CD4-positive, CD25-positive, alpha-beta regulatory T cell (primary cell): ENCODE data around the gene PCDHB8. TPM values are rescaled to one million over a fixed set of nuclear protein-coding genes. Genes with fewer than 3 reads are reported as not detected.
A peak's percentile ranks its signal among the peaks of the same experiment; 100 is the strongest.
"Not testable (repeated sequence)": the region's sequence is repeated elsewhere in the genome, so short reads cannot be mapped to it uniquely, and the experiment has no call there.

Experiments
- ATAC-seq, 2 donors: fragments of 150-1000 bp; cut with Tn5 transposase; one replicate each; pipeline ENCODE4 v1.10.0; 2021; ENCODE audit warnings: low read depth in 2 of 2, moderate number of reproducible peaks in 2 of 2, moderate library complexity in 1 of 2
- DNase-seq, 3 donors: peaks; one replicate each; pipeline versions ENCODE4 v3.0.0 to v3.0.0-alpha.2; 2012 to 2022; ENCODE audit warnings: mixed read lengths in 1 of 3
- H3K27ac ChIP-seq: one replicate; pipeline ENCODE4 v1.7.0; 2013; ENCODE audit warnings: mild to moderate bottlenecking, low read length; ENCODE audit not compliant: insufficient read depth, poor library complexity, severe bottlenecking
- H3K27me3 ChIP-seq: one replicate; pipeline ENCODE4 v1.7.0; 2013; ENCODE audit warnings: low read length; ENCODE audit not compliant: control insufficient read depth, insufficient read depth
- H3K36me3 ChIP-seq: one replicate; pipeline ENCODE4 v1.7.0; 2013; ENCODE audit warnings: mild to moderate bottlenecking, low read length, moderate library complexity; ENCODE audit not compliant: control insufficient read depth, insufficient read depth
- H3K4me1 ChIP-seq: 2 replicates; pipeline ENCODE4 v1.7.0; 2013; ENCODE audit warnings: mild to moderate bottlenecking, low read length; ENCODE audit not compliant: insufficient read depth, control insufficient read depth, poor library complexity, severe bottlenecking
- H3K4me3 ChIP-seq: one replicate; pipeline ENCODE4 v1.7.0; 2013; ENCODE audit warnings: low read depth, mild to moderate bottlenecking, low read length, moderate library complexity
- H3K9me3 ChIP-seq, 2 experiments: 1 replicate in 1 of 2; 2 replicates in 1 of 2; pipeline ENCODE4 v1.7.0; 2013; ENCODE audit warnings: low read length in 2 of 2, mild to moderate bottlenecking in 1 of 2, moderate library complexity in 1 of 2; ENCODE audit not compliant: control insufficient read depth in 2 of 2
- H3K27ac Mint-ChIP-seq, 3 donors: one replicate each; pipeline ENCODE4 v1.8.0; 2020 to 2022; ENCODE audit warnings: mild to moderate bottlenecking in 3 of 3, mixed read lengths in 3 of 3, moderate library complexity in 2 of 3
- H3K27me3 Mint-ChIP-seq: one replicate; pipeline ENCODE4 v1.8.0; 2022; ENCODE audit warnings: mild to moderate bottlenecking, mixed read lengths
- H3K36me3 Mint-ChIP-seq: one replicate; pipeline ENCODE4 v1.8.0; 2020; ENCODE audit warnings: mixed read lengths
- H3K4me1 Mint-ChIP-seq, 4 donors: one replicate each; pipeline ENCODE4 v1.8.0; 2020 to 2022; ENCODE audit warnings: mixed read lengths in 4 of 4, mild to moderate bottlenecking in 1 of 4
- H3K4me3 Mint-ChIP-seq, 4 donors: one replicate each; pipeline ENCODE4 v1.8.0; 2020 to 2022; ENCODE audit warnings: mild to moderate bottlenecking in 4 of 4, mixed read lengths in 4 of 4, moderate library complexity in 3 of 4
- H3K9me3 Mint-ChIP-seq, 7 donors: one replicate each; pipeline ENCODE4 v1.8.0; 2020 to 2022; ENCODE audit warnings: mixed read lengths in 7 of 7, mild to moderate bottlenecking in 3 of 7, moderate library complexity in 2 of 7
- polyA plus RNA-seq, 4 donors: library from polyadenylated mRNA; unstranded; fragments of 300-500 nt; fragmentation: Illumina TruSeq; gene quantifications; one replicate each; pipeline ENCODE4 v1.2.3, GENCODE V29; 2021
- total RNA-seq: library from RNA; stranded (reverse); gene quantifications from one replicate; pipeline ENCODE4 v1.2.3, GENCODE V29; 2022

The PCDHB8 gene
- total RNA-seq (not detected), polyA plus RNA-seq (not detected)

DNA sequence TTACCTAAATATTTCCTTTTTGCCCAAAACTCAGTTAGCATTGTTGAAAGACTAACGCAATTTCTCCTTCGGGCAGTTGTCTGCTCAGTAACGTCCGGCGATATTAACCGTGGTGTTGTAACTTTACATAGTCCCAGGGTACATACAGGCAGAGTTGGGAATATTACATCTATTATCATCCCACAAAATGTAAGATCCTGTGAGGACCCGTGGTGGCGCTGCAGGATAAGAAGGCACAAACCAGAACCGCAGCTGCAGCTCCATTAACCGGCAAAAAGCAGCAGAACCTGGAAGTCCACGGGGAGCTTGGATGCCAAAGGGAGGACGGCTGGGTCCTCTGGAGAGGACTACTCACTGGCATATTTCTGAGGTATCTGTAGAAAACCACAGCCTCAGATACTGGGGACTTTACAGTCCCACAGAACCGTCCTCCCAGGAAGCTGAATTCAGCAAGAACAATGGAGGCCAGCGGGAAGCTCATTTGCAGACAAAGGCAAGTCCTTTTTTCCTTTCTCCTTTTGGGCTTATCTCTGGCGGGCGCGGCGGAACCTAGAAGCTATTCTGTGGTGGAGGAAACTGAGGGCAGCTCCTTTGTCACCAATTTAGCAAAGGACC lies at the start of gene PCDHB8:
PCDHB8 (plus strand) TSS at position 214 of the 615 bp plus-strand sequence; CDS start at position 459, 245 bp downstream.
- not testable (repeated sequence) for H3K27me3 ChIP-seq, H3K36me3 Mint-ChIP-seq

DNA sequence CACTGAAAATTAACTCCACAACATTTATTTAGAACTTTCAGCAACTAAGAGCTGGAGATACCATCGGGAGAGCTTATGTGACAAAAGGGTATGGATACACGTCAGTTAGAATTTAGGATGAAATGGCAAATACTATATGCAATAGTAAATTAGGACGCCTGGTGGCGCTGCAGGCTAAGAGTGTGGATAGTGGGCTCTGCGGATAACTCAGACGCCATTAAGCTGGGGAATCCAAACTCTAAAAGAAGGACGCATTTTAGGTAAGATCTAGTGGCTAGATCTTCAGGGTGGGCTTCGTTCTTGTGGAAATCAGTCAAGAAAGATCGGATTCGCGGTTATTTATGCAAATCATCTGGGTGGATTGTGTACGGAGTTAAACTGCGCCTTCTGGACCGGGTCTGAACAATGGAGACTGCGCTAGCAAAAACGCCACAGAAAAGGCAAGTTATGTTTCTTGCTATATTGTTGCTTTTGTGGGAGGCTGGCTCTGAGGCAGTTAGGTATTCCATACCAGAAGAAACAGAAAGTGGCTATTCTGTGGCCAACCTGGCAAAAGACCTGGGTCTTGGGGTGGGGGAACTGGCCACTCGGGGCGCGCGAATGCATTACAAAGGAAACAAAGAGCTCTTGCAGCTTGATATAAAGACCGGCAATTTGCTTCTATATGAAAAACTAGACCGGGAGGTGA lies 42.4 kb upstream of the PCDHB8 start, which contains the start of gene PCDHB5:
PCDHB5 (plus strand) TSS at position 177 of the 688 bp plus-strand sequence; CDS start at position 406, 229 bp downstream.
- Mint-ChIP-seq H3K27ac (peak within 1 kb of the TSS in 1 of 3 donors; percentile 26), H3K4me3 (peak within 1 kb of the TSS in 2 of 4 donors; percentile 33 to 78), H3K27me3 (no peaks in the 10 kb centered on the region), H3K36me3 (peaks cover 4% of the 10 kb centered on the region), H3K9me3 (peaks cover 0 to 47% (median 19%) of the 10 kb centered on the region in 7 donors), H3K4me1 (peaks cover 3 to 7% (median 5%) of the 10 kb centered on the region in 4 donors)
- Histone ChIP-seq H3K4me3 (peak within 1 kb of the TSS; percentile 26), H3K36me3 (no peaks in the 10 kb centered on the region), H3K4me1 (no peaks in the 10 kb centered on the region), H3K27me3 (peaks cover 2% of the 10 kb centered on the region), H3K27ac (no peak within 1 kb of the TSS), H3K9me3 (peaks cover 15 to 17% of the 10 kb centered on the region in 2 experiments)
- DNase-seq (peak in 1 of 3 donors; percentile 1), ATAC-seq (no peak)

More for the DNA sequence above, at the start of gene PCDHB8:
- H3K4me3 ChIP-seq, H3K4me1 Mint-ChIP-seq, H3K4me3 Mint-ChIP-seq, ATAC-seq, H3K27ac Mint-ChIP-seq, H3K27ac ChIP-seq, H3K4me1 ChIP-seq, H3K9me3 ChIP-seq, DNase-seq, H3K36me3 ChIP-seq: not testable (repeated sequence)
- peaks cover 0 to 10% (median 7%) of the 10 kb centered on the region in 7 donors for H3K9me3 Mint-ChIP-seq
- H3K27me3 Mint-ChIP-seq = peaks cover 14% of the 10 kb centered on the region

DNA sequence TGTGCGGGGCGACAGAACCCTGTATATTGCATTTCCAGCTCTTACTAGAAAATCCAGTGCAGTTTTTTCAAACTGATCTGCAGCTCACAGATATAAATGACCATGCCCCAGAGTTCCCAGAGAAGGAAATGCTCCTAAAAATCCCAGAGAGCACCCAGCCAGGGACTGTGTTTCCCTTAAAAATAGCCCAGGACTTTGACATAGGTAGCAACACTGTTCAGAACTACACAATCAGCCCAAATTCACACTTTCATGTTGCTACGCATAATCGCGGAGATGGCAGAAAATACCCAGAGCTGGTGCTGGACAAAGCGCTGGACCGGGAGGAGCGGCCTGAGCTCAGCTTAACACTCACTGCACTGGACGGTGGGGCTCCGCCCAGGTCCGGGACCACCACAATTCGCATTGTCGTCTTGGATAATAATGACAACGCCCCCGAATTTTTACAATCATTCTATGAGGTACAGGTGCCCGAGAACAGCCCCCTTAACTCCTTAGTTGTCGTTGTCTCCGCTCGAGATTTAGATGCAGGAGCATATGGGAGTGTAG lies 41.8 kb upstream of the PCDHB8 start:
- no peaks in the 10 kb centered on the region for H3K27me3 Mint-ChIP-seq
- Histone ChIP-seq H3K9me3 (peaks cover 15 to 17% of the 10 kb centered on the region in 2 experiments), H3K4me1 (no peaks in the 10 kb centered on the region), H3K36me3 (no peaks in the 10 kb centered on the region), H3K27ac (no peak overlapping the region), H3K4me3 (peak overlapping the region; percentile 26), H3K27me3 (peaks cover 2% of the 10 kb centered on the region)
- DNase-seq = no peak
- ATAC-seq = no peak
- peaks cover 0 to 43% (median 19%) of the 10 kb centered on the region in 7 donors for H3K9me3 Mint-ChIP-seq
- peak overlapping the region in 1 of 4 donors; percentile 78 for H3K4me3 Mint-ChIP-seq
- peaks cover 3 to 7% (median 5%) of the 10 kb centered on the region in 4 donors for H3K4me1 Mint-ChIP-seq
- no peak overlapping the region for H3K27ac Mint-ChIP-seq
- peaks cover 4% of the 10 kb centered on the region for H3K36me3 Mint-ChIP-seq

DNA sequence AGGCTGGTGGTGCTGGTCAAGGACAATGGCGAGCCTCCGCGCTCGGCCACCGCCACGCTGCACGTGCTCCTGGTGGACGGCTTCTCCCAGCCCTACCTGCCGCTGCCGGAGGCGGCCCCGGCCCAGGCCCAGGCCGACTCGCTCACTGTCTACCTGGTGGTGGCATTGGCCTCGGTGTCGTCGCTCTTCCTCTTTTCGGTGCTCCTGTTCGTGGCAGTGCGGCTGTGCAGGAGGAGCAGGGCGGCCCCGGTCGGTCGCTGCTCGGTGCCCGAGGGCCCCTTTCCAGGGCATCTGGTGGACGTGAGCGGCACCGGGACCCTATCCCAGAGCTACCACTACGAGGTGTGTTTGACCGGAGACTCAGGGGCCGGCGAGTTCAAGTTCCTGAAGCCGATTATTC lies 40.2 kb upstream of the PCDHB8 start:
- H3K4me1 Mint-ChIP-seq, H3K27me3 ChIP-seq, ATAC-seq, H3K27me3 Mint-ChIP-seq, H3K4me3 Mint-ChIP-seq, H3K4me3 ChIP-seq, H3K36me3 Mint-ChIP-seq, H3K27ac Mint-ChIP-seq, DNase-seq, H3K4me1 ChIP-seq, H3K27ac ChIP-seq, H3K36me3 ChIP-seq: not testable (repeated sequence)
- peaks cover 0 to 43% (median 18%) of the 10 kb centered on the region in 7 donors for H3K9me3 Mint-ChIP-seq
- peaks cover 15 to 17% of the 10 kb centered on the region in 2 experiments for H3K9me3 ChIP-seq

DNA sequence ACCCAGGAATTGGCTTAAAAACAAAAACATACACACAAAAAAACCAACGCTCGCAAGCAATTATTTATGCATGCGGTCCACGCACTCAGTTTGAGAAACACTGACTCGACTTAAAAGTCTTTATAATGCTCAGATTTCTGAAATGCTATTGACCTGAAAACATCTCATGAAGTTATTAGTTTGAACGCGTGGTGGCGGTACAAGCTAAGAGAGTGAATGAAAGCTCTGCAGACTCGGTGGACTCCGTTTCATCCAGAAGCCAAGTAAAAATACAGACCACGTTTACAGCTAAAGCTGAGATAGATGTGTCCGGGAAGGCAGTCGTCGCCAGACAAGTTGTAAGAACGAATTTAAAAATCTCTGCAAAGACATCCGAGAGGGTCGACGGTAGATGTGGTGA lies 27.8 kb upstream of the PCDHB8 start, which contains the start of gene PCDHB6:
PCDHB6 (plus strand) TSS at position 246 of the 400 bp plus-strand sequence. CDS start 201 bp downstream, outside the sequence.
- ATAC-seq (no peak), DNase-seq (peak in 1 of 3 donors; percentile 1)
- H3K27ac Mint-ChIP-seq = no peak within 1 kb of the TSS
- no peak within 1 kb of the TSS for H3K27ac ChIP-seq
- no peaks in the 10 kb centered on the region for H3K4me1 ChIP-seq
- peak within 1 kb of the TSS in 1 of 4 donors; percentile 71 for H3K4me3 Mint-ChIP-seq
- H3K36me3 Mint-ChIP-seq = no peaks in the 10 kb centered on the region
- peaks cover 5 to 6% of the 10 kb centered on the region in 2 experiments for H3K9me3 ChIP-seq
- H3K4me1 Mint-ChIP-seq = peaks cover 0 to 5% (median 1%) of the 10 kb centered on the region in 4 donors
- H3K9me3 Mint-ChIP-seq = peaks cover 0 to 17% (median 8%) of the 10 kb centered on the region in 7 donors
- peaks cover 9% of the 10 kb centered on the region for H3K27me3 Mint-ChIP-seq
- H3K4me3 ChIP-seq = no peak within 1 kb of the TSS
- peaks cover 2% of the 10 kb centered on the region for H3K27me3 ChIP-seq
- no peaks in the 10 kb centered on the region for H3K36me3 ChIP-seq

DNA sequence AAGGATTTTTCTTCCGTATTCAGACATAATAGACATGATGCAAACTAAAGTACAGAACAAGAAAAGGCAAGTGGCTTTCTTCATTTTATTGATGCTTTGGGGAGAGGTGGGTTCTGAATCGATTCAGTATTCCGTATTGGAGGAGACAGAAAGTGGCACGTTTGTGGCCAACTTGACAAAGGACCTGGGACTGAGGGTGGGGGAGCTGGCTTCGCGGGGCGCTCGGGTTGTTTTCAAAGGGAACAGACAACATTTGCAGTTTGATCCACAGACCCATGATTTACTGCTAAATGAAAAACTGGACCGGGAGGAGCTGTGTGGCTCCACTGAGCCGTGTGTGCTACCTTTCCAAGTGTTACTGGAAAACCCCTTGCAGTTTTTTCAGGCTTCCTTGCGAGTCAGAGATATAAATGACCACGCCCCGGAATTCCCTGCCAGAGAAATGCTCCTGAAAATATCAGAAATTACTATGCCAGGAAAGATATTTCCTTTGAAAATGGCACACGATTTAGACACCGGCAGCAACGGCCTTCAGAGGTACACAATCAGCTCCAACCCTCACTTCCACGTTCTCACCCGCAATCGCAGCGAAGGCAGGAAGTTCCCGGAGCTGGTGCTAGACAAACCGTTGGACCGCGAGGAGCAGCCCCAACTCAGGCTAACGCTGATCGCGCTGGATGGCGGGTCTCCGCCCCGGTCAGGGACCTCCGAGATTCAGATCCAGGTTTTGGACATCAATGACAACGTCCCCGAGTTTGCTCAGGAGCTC lies 27.2 kb upstream of the PCDHB8 start:
- peak overlapping the region in 1 of 4 donors; percentile 71 for H3K4me3 Mint-ChIP-seq
- H3K4me1 ChIP-seq = no peaks in the 10 kb centered on the region
- ATAC-seq (no peak), DNase-seq (no peak)
- no peaks in the 10 kb centered on the region for H3K36me3 Mint-ChIP-seq
- peaks cover 9% of the 10 kb centered on the region for H3K27me3 Mint-ChIP-seq
- H3K27ac Mint-ChIP-seq = no peak overlapping the region
- H3K9me3 ChIP-seq = peaks cover 5 to 8% of the 10 kb centered on the region in 2 experiments
- no peak overlapping the region for H3K4me3 ChIP-seq
- no peak overlapping the region for H3K27ac ChIP-seq
- H3K9me3 Mint-ChIP-seq = peaks cover 0 to 17% (median 8%) of the 10 kb centered on the region in 7 donors
- H3K4me1 Mint-ChIP-seq = peaks cover 0 to 5% (median 1%) of the 10 kb centered on the region in 4 donors
- H3K27me3 ChIP-seq = peaks cover 2% of the 10 kb centered on the region
- no peaks in the 10 kb centered on the region for H3K36me3 ChIP-seq

DNA sequence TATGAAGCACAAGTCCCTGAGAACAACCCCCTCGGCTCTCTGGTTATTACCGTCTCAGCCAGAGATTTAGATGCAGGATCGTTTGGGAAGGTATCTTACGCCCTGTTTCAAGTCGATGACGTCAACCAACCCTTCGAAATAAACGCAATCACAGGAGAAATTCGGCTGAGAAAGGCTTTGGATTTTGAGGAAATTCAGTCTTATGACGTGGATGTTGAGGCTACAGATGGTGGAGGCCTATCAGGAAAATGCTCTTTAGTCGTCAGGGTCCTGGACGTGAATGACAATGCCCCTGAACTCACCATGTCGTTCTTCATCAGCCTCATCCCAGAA lies 26.6 kb upstream of the PCDHB8 start:
- Histone ChIP-seq H3K4me3 (no peak overlapping the region), H3K27ac (no peak overlapping the region), H3K36me3 (no peaks in the 10 kb centered on the region), H3K4me1 (no peaks in the 10 kb centered on the region), H3K9me3 (peaks cover 5 to 13% of the 10 kb centered on the region in 2 experiments), H3K27me3 (peaks cover 2% of the 10 kb centered on the region)
- ATAC-seq (no peak), DNase-seq (no peak)
- Mint-ChIP-seq H3K36me3 (no peaks in the 10 kb centered on the region), H3K4me3 (no peak overlapping the region), H3K27ac (no peak overlapping the region), H3K9me3 (peaks cover 0 to 17% (median 10%) of the 10 kb centered on the region in 7 donors), H3K4me1 (peaks cover 0 to 5% (median 1%) of the 10 kb centered on the region in 4 donors), H3K27me3 (peaks cover 13% of the 10 kb centered on the region)
